Right ventricle myocardium inferior (tissue), 1 donor: ENCODE results near the gene SUFU. TPM values are rescaled to one million over a fixed set of nuclear protein-coding genes. Genes with fewer than 3 reads are reported as not detected.
"Not testable (repeated sequence)": the region's sequence is repeated elsewhere in the genome, so short reads cannot be mapped to it uniquely, and the experiment has no call there.

Source experiments
- ATAC-seq: fragments of 200-7000 bp; cut with Tn5 transposase; one replicate; pipeline ENCODE4 v1.9.1; 2020; ENCODE audit warnings: mild to moderate bottlenecking, moderate library complexity
- DNase-seq: peaks from one replicate; pipeline ENCODE4 v3.0.0; 2021; ENCODE audit errors: missing footprints
- intact Hi-C: fragments of 100-400 bp; cut with DNase I; formaldehyde crosslinking; loops from one replicate; pipeline ENCODE4 v1.11.0; 2022
- total RNA-seq: library from RNA; stranded (reverse); fragmentation: NEBNext Ultra II Directional; extraction: Animal tissue kit (Norgen Biotek cat#: 25700); gene quantifications from one replicate; pipeline ENCODE4 v1.2.1, GENCODE V29; 2021
- donor health status: DM: no; HTN: yes; CAD: no; lungs with severe emphysema.

SUFU gene
- total RNA-seq, 1 donor from 2014 or later, result 7.8 TPM

- no peak for DNase-seq
- intact Hi-C loops, result loop anchor here (10.0 kb wide), 1 partner anchor 125 kb away; no protein-coding TSS in a partner anchor
- ATAC-seq, result no peak
These were observed 146.3 kb downstream of the SUFU start for GRCh38 chr10:102649797-102650654.

- intact Hi-C loops, result no loop called here
- DNase-seq (no peak), ATAC-seq (no peak)
These were observed 147.1 kb downstream of the SUFU start for GRCh38 chr10:102650655-102651454.

- DNase-seq (peak; percentile 52), ATAC-seq (no peak)
- intact Hi-C loops, result no loop called here
These were observed 147.8 kb downstream of the SUFU start for GRCh38 chr10:102651455-102652169.

GRCh38 chr10:102652170-102652916 is 148.6 kb downstream of the SUFU start:
- ATAC-seq (no peak), DNase-seq (peak; percentile 43)
- intact Hi-C loops, result no loop called here

- DNase-seq, result no peak
- intact Hi-C loops, result no loop called here
- ATAC-seq, result no peak
These were observed 149.3 kb downstream of the SUFU start for GRCh38 chr10:102653060-102653459.

- intact Hi-C loops, result no loop called here
- no peak for ATAC-seq
- DNase-seq, result peak; percentile 59
These were observed 150.8 kb downstream of the SUFU start for GRCh38 chr10:102654566-102654965.

GRCh38 chr10:102654969-102655368 is 151.2 kb downstream of the SUFU start:
- no peak for ATAC-seq
- intact Hi-C loops, result no loop called here
- no peak for DNase-seq

GRCh38 chr10:102656026-102656425 is 152.3 kb downstream of the SUFU start:
- no peak for ATAC-seq
- peak; percentile 50 for DNase-seq
- intact Hi-C loops, result no loop called here

- DNase-seq (no peak), ATAC-seq (no peak)
- intact Hi-C loops, result no loop called here
These were observed 153.1 kb downstream of the SUFU start for GRCh38 chr10:102656791-102657371.

GRCh38 chr10:102657451-102657850 is 153.7 kb downstream of the SUFU start:
- intact Hi-C loops, result no loop called here
- DNase-seq (no peak), ATAC-seq (no peak)

- no peak for DNase-seq
- intact Hi-C loops, result no loop called here
- no peak for ATAC-seq
These were observed 154.4 kb downstream of the SUFU start for GRCh38 chr10:102657984-102658724.

- ATAC-seq (no peak), DNase-seq (no peak)
- intact Hi-C loops, result no loop called here
These were observed 155.0 kb downstream of the SUFU start for GRCh38 chr10:102658802-102659201.

- ATAC-seq (peak; percentile 77), DNase-seq (peak; percentile 87)
- intact Hi-C loops, result no loop called here
These were observed 157.3 kb downstream of the SUFU start for GRCh38 chr10:102660888-102661657.

GRCh38 chr10:102661658-102662028 is 157.9 kb downstream of the SUFU start:
- intact Hi-C loops, result no loop called here
- ATAC-seq (peak; percentile 3), DNase-seq (no peak)

GRCh38 chr10:102665904-102666509 is 162.2 kb downstream of the SUFU start:
- ATAC-seq (no peak), DNase-seq (no peak)
- intact Hi-C loops, result no loop called here

- ATAC-seq, DNase-seq, intact Hi-C loops: not testable (repeated sequence)
These were observed 163.6 kb downstream of the SUFU start for GRCh38 chr10:102667411-102667810.
